ENCODE results near the gene IFT27. TPM values are rescaled to one million over a fixed set of nuclear protein-coding genes. Genes with fewer than 3 reads are reported as not detected.

Gene IFT27
- total RNA-seq, 3 donors from 2014 or later, result 19.5 to 25.5 (median 25.2) TPM

DNA sequence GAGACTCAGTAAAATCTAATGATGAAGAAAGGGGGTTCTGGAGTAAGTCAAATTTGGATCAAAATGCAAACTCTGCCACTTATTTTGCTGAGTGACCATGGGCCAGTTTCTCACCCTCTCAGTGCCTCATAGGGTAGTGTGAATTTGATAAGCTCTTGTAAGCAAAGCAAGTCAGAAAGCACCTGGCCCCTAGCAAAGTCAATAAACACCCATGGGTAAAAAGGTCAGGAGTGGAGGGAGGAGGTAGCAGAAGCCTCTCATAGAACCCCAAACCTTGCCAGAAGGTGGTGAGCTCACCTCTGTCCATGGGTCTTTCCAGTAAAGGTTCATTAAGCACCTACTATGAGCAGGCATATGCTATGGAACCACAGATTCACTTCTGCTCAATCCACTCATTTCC lies 53.9 kb downstream of the IFT27 start:
- ATAC-seq, result no peak
- peaks cover 44% of the 10 kb centered on the region for H3K27me3 Mint-ChIP-seq (ENCODE audit: low read depth)
- no peak for DNase-seq
- H3K4me3 Mint-ChIP-seq, result no peak overlapping the region
- H3K36me3 Mint-ChIP-seq (ENCODE audit: insufficient read depth), result no peaks in the 10 kb centered on the region
- H3K9me3 Mint-ChIP-seq, result no peaks in the 10 kb centered on the region
- H3K4me1 Mint-ChIP-seq (ENCODE audit: low read depth), result no peaks in the 10 kb centered on the region

DNA sequence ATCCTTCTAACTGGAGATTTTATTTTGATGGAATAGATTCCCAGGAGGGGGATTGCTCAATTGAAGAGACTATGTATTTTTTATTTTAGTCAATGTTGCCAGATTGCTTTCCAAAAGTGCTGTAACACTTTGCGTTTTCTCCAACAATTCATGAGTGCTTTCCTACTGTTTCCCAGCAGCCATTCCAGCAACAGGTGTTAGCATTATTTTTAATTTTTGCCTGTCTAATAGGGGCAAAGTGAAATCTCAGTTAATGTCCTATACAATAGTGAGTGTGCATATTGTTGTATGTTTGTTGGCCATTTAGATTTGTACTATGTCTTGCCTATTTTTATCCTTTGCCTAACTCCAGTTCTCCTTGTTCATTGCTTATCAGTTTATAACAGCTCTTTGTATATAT lies 60.3 kb downstream of the IFT27 start:
- H3K4me1 Mint-ChIP-seq (ENCODE audit: low read depth), result no peaks in the 10 kb centered on the region
- ATAC-seq (no peak), DNase-seq (no peak)
- no peaks in the 10 kb centered on the region for H3K9me3 Mint-ChIP-seq
- H3K27me3 Mint-ChIP-seq (ENCODE audit: low read depth), result peaks cover 25% of the 10 kb centered on the region
- no peak overlapping the region for H3K4me3 Mint-ChIP-seq
- H3K36me3 Mint-ChIP-seq (ENCODE audit: insufficient read depth), result no peaks in the 10 kb centered on the region

DNA sequence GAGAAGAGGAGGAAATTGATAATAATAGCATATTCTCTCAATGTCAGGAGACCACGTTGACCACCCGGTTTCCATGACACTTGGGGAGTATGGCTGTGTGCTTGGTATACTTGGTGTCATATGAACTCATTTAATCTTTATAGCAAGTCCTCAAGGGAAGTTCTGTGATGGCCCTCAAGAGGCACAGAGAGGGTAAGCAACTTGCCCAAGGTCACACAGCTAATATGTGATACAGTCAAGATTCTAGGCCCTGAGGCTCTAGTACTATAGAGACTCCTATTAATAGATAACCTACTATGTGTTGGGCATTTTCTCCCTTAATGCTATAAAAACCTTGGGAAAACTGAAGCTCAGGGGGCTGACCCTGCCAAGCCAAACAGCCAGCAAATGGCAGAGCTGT lies 61.8 kb downstream of the IFT27 start:
- H3K4me1 Mint-ChIP-seq (ENCODE audit: low read depth), result no peaks in the 10 kb centered on the region
- no peaks in the 10 kb centered on the region for H3K36me3 Mint-ChIP-seq (ENCODE audit: insufficient read depth)
- ATAC-seq (no peak), DNase-seq (no peak)
- peaks cover 28% of the 10 kb centered on the region for H3K27me3 Mint-ChIP-seq (ENCODE audit: low read depth)
- no peaks in the 10 kb centered on the region for H3K9me3 Mint-ChIP-seq
- H3K4me3 Mint-ChIP-seq, result no peak overlapping the region

DNA sequence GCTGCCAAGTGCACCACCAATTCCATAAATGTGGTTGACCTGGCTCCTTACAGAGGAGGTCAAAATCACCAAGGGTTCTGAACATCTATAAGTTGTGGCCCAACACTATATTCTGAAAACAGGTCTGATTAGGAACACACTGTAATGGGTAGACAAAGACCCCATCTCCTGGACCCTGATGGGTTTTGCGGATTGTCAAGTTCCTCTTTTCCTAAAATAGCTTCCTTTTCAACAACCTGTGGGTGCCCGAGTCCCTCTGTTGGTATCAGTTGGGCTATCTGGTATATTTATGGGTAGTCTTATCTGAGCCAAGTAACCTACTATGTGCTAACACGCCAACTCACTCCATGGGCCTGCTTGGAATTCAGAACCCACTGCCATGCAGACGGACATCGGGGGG lies 62.5 kb downstream of the IFT27 start:
- H3K36me3 Mint-ChIP-seq (ENCODE audit: insufficient read depth), result no peaks in the 10 kb centered on the region
- no peaks in the 10 kb centered on the region for H3K4me1 Mint-ChIP-seq (ENCODE audit: low read depth)
- H3K9me3 Mint-ChIP-seq, result no peaks in the 10 kb centered on the region
- ATAC-seq, result no peak
- peaks cover 32% of the 10 kb centered on the region for H3K27me3 Mint-ChIP-seq (ENCODE audit: low read depth)
- DNase-seq, result no peak
- no peak overlapping the region for H3K4me3 Mint-ChIP-seq

Other genes with a start within 250 kb of the IFT27 start
- gene EIF3D, start 247.0 kb downstream of the IFT27 start, total RNA-seq, result 100 to 1,000 TPM; 375 to 392 (median 385) TPM
- not detected for gene CACNG2, start 72.4 kb downstream of the IFT27 start, total RNA-seq
- gene PVALB, start 40.9 kb upstream of the IFT27 start, total RNA-seq, result not detected
- gene NCF4, start 84.9 kb upstream of the IFT27 start, total RNA-seq, result 1 to 10 TPM; 1.2 to 2.3 (median 1.4) TPM
- 1 to 10 TPM; 1.3 to 2.7 (median 2.5) TPM for gene CSF2RB, start 137.5 kb upstream of the IFT27 start, total RNA-seq
- gene TST, start 243.3 kb upstream of the IFT27 start, total RNA-seq, result 1 to 10 TPM; 1.2 TPM
- gene MPST, start 243.6 kb upstream of the IFT27 start, total RNA-seq, result 1 to 10 TPM; 4.7 to 7.2 (median 6.0) TPM

Data from activated T-cell treated with anti-CD3 and anti-CD28 coated beads, Interleukin-2, amount 50 U/mL, for 4 hours (primary cell).